GM21619 (cell line): ENCODE results near the gene RIPOR3.
A peak's percentile ranks its signal among the peaks of the same experiment; 100 is the strongest.
"Not testable (repeated sequence)": the region's sequence is repeated elsewhere in the genome, so short reads cannot be mapped to it uniquely, and the experiment has no call there.

Experiments
- ATAC-seq: cut with Tn5 transposase; IDR thresholded peaks from one replicate; pipeline ENCODE4 v1.9.1; 2021; ENCODE audit not compliant: unreplicated experiment

Gene RIPOR3

DNA sequence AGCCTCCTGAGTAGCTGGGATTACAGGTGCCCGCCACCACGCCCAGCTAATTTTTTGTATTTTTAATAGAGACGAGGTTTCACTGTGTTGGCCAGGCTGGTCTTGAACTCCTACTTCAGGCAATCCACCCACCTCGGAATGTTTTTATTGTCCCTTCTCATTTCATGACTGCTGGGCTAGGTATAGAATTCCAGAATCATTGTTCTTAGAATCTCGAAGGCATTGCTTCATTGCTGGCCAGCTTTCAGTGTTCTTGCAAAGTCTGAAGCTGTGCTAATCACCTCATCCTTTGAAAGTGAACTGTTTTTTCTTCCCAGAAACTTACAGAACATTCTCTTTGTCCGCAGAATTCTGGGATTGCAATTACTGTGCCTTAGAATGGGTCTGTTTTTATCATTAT lies 132.2 kb downstream of the RIPOR3 start:
- ATAC-seq = no peak

DNA sequence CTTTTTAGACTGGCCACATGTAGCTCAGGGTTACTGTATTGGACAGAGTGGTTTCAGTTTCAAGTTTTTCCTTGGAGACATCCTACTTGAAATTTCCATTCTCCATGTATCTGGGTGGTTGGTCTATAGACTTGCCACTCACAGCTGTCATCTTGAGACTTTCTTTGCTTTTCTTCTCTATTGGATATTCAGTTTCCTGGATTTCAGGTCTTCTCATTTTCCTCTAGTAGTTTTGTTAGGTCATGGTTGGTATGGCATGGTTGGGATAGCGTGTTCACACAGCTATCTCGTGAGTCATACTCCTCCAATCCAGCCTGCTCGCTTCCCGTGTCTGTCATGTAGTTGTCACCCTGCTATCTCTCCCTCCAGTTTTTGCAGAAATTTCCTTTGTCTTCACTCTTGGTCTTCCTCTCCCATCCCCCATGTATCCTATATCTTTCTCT lies 132.8 kb downstream of the RIPOR3 start:
- no peak for ATAC-seq

DNA sequence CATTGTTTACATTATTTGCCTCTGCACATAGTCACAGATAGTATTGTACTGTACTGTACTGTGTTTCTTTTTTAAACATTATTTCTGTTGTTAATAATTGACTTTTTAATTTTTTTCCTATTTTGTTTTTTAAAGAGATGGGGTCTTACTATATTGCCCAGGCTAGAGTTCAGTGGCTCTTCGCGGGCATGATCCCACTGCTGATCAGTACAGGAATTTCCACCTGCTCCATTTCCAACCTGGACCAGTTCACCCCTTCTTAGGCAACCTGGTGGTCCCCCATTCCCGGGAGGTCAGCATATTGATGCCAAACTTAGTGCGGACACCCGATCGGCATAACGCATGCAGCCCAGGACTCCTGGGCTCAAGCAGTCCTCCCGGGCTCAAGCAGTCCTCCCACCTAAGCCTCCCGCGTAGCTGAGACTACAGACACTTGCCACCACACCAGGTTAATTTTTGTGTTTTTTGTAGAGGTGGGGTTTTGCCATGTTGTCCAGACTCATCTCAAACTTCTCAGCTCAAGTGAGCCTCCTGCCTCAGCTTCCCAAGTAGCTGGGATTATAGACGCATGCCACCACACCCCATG lies 133.7 kb downstream of the RIPOR3 start:
- no peak for ATAC-seq

DNA sequence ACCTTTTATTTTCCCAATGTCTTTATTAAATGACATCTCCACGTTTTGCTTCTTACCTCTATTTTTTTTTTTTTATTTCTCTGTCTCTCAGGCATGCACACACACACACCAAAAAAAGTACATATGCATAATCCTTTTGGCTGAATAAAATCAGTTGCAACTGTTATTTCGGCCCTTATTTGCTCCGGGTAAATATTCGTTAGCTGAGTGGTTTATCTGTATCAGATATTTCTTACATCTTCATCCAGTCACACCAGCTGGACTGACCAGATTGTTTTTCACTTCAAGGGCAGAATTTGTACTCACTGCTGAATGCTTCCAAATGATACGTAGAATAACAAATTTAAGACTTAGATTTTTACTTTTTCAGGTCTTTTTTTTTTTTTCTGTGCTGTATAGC lies 135.7 kb downstream of the RIPOR3 start:
- no peak for ATAC-seq

DNA sequence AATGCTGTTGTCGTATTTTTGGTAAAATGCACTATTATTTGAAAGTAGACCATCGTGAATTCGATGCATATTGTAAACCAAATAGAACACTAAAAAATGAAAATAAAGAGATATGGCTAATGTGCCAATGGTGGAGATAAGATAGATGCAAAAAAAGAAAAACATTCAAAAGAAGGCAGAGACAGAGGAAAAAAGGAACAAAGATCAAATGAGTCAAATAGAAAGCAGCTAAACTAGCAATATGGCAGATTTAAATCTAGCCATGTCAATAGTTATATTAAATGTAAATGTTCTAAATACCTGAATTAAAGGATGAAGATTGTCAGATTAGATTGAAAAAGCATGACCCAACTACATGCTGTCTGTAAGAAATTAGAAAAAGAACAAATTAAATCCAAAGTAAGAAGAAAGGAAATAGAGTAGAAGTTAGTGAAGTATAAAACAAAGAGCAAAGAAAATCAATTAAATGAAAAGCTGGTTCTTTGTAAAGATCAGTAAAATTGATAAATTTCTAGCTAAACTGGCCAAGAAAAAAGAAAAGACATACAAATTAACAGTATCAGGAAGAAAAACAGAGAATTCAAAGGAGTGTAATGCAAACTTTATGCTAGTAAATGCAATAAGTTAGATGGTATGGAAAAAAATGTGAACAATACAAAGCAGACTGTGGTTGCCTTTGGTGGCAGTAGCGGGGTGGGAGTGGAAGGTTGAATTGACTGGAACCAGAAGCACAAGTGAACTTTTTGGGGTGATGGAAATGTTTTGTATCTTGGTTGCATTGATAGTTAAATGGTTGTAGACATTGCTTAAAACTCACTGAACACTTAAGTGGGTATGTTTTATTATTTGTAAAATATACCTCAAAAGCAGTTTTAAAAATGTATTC lies 136.4 kb downstream of the RIPOR3 start:
- no peak for ATAC-seq

DNA sequence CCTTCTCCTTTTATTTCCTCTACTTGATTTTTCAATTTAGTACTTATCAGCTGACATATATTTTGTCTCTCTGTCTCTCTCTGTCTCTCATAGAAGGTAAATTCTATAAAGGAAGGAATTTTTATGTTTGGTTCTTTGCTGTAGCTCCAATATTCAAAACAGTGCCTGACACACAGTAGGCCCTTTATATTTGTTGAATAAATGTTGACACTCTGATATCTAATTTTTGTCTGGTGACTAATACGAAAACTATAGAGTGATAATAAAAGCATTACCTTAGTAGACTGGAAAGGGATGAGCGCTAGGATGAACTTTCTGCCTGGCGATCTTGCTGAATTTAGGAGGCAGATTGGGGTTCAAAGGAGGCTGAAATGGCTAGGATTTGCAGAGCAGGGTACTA lies 138.4 kb downstream of the RIPOR3 start:
- no peak for ATAC-seq

DNA sequence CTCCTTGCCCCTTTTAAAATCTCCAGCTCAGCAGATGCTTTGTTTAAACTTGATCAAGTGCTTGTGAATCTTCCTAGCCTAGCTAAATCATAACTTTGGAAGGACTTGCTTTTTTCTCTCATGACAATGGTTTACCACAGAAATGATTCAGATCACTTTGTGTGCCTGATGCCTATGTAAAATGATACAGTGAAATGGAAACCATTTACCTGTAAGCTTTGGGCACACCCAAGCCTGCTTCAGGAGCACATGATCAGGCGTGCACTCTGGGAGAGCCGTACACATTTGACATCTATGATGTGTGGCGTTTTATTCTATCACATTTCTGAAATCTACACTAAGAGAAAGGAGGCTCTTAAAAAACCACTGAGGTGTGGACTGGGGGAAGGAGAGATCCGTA lies 140.1 kb downstream of the RIPOR3 start:
- ATAC-seq = no peak

DNA sequence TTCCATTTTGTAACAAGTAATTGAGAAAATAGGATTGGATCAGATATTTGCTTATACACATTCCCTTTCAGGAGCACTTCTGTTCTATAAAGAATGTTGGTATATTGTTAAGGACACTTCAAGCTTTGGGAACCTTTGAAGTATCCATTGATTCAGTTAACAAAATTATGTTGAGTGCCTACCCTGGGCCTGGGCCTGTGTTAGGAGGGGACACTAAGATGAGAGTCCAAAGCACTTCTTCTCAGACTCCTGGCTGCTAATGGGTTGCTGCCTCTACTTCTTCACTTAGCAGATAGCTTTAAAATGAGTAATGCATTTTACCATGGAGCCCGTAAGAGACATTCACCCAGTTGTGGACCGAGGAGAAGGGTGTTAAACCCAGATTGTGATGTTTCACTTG lies 140.8 kb downstream of the RIPOR3 start:
- no peak for ATAC-seq

DNA sequence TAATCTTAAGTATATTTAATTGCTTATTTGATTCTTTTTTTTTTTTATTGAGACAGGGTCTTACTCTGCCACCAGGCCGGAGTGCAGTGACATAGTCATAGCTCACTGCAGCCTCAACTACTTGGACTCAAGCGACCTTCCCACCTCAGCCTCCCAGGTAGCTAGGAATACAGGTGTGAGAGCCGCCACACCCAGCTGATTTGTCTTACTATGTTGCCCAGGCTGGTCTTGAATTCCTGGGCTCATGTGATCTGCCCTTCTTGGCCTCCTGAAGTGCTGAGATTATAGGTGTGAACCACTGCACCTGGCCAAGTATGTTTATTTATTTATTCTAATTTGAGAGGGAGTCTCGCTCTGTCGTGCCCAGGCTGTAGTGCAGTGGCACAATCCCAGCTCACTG lies 142.9 kb downstream of the RIPOR3 start:
- ATAC-seq = no peak

DNA sequence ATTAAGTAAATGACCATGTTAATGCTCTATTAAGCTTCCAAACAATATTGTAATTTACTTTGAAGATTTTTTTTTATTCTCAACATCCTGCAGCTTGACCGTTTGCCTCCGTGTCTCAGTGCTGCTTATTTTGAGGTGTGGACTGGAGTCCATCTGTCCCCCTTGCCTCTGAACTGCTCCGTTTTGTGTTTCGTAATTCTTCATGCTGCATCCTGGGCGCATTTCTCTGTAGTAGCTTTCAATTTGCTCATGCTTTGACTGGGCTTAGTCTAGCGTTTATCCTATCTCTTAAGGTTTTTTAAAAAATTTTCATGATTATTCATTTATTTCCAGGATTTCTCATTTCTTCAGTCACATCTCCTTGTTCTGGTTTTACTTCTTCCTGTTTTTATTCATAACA lies 143.4 kb downstream of the RIPOR3 start:
- ATAC-seq = no peak

DNA sequence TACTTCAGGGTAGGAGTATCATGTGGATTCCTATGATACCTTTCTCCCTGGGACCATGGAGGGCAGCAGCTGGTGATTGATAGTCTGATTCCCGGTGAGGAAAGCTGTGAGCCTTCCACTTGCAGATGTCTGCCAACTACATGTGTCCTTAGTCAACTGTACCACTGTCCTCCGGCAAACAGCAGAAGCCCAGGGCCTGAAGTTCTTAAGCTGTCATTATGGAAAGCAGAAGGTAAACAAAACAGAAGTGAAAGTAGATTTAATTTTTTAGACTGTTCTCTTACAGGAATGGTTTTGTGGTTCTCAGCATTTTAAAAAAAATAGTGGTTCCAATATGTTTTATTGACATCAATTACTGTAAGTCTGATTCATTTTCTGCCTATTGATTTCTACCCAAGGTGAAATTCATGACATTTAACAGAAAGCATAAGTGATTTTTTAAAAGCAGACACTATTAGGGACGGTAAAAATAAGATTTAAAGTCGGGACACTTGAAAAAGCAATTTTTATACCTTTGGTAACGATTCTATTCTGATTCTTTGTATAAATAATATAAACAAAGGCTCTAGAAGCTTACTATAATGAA lies 144.5 kb downstream of the RIPOR3 start:
- ATAC-seq = no peak

DNA sequence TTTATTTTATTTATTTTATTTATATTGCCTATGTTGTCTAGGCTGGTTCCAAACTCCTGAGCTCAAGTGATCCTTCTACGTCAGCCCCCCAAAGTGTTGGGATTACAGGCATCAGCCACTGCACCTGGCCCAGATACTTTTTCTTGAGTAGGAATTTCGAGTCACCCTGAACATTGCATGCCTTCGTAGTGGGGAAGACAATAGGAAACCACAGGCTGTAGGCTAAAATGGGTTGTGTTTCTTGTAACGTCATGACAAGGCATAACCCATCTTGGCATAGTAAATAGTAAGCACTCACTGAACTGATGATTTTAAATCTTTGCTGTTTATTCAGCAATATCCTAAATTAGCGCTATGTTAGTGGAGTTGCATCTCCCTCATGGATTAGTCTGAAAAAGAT lies 146.2 kb downstream of the RIPOR3 start:
- no peak for ATAC-seq

DNA sequence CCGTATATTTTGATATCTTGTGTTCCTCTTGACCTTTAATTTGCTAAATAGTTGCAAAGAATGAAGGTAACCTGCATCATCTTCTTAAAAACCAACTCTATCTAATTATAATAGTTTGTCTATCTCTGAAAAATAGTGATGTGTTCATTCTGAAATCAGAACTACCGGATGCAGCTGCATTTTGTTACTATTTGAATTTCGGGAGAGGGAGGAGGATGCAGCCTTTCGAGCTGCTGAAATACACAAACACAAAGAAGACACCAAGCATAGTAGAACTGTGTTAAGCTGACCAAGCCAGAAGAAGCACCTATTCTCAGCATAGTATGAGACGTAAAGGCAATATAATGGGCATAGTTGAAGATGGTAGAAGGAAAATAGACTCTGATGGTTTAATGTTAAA lies 148.0 kb downstream of the RIPOR3 start:
- no peak for ATAC-seq

DNA sequence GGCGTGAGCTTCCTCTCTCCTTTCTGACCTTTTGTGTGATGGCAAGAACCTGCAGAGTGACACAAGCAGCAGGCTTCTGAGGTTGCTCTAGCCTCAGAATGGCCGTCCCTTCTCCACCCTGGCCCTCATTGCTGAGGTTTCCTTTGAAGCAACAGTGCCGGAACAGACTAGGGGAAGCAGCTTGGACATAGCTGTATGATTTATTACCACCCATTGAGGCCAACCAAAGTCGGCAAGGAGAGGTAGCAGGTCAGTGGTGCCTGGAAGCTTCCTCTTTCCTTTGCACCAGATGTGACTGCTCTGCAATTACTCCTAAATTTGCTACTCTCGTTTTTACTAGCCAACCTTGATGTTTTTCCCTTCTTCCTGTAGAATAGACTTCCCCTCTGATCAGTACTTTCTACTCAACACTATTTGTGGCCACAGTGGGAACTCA lies 149.7 kb downstream of the RIPOR3 start:
- ATAC-seq = peak; percentile 49

DNA sequence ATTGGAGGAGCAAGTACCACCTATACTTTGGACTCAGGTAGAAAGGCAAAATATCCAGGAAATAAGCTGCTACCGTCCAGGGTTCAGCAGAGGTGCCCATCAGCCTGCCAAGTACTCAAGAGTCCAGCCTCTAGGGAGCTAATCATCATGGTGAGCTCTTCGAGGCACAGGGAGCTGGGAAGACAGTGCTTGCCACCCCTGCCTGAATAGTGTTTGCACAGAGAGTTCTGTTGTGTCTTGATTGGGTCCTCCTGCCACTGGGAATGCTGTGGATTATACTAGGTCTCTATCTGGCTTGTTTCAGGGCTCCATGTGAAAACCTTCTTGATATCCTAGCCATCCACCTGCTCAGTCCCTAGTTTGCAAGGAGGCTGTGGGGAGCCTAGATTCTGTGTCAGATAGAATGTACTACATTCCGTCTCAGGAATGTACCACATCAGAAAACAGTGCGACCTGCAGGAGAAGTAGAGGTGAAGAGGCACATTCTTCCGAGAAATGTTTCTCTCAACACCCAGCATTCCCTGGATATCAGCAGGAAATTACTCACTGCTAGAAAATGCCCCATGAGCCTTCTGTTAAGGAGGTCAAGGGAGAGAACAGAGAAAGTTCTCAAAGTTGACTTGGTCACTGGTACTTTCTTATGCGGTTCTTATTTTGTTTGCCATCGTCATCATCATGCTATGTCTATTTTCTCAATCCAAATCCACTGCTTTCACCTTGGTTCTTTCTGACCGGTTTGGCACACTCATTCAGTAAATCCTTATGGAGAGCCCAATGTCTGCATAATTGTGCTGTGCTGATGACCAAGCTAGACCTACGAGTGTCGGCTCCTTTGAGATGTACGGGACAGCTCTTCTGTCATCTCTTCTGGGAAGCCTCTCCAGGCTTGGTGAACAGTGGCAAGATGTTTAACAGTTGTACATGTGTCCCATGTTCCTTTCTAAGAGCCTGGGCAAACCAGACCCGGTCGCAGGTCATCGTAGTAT lies 150.4 kb downstream of the RIPOR3 start:
- peak; percentile 19 for ATAC-seq

DNA sequence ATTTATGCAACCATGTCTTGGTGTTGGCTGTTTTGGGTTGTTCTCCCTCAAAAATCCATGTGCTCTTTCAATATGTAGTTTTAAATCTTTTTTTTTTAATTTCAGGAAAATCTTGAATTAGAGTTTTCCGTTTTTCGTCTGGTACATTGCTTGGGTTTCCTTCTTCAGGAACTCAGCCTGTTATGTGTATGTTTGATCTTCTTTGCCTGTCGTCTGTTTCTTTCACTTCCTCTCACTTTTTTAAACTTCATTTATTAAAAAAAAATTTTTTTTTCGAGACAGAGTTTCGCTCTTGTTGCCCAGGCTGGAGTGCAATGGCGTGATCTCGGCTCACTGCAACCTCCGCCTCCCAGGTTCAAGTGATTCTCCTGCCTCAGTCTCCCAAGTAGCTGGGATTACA lies 151.5 kb downstream of the RIPOR3 start:
- not testable (repeated sequence) for ATAC-seq

DNA sequence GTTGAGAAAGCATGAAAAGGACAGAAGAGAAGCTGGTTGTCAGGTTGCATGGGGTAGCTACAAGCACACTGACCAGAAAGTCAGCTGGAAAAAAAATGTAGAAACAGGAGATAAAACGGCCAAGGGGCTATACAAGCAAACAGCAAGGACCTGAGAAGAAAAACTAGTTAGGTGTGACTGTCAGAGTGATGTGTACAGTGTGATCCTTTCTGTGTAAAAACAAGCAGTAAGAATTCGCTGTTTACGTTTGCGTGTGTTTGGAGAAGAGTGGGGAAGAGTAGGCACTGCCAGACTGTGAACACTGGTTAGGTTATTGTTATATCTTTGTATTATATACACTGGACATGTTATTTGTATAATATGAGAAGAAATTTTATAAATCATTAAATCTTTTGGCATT lies 153.1 kb downstream of the RIPOR3 start:
- ATAC-seq = no peak

DNA sequence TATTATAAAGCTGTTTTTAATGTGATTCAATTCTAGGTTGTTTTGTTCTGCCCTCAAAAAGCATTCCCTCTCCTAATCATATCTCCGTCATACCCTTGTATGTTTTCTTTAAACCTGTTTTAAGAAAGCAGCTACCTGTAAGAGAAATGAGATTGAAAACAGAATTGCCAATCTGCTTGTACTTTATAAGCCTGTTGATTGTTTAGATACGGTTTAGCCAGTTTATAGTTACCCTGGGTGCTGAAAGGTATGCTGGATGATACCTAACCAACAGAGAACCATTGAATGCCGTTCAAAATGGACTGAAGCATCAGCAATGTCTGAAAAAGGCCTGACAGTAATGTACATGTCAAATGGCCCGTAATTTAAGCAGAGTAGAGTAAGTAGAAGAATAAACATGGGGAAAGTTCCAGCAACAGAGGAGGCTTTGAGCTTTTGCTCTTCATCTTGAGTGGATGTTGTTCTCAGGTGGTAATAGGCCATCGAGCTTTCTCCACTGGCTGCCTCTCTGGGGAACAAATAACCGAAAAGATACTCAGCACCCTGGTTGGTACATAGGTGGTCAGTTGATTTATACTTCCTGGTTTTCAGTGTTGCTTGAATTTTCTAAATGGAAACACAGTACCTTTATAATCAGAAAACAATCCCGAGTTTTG lies 153.7 kb downstream of the RIPOR3 start:
- no peak for ATAC-seq

DNA sequence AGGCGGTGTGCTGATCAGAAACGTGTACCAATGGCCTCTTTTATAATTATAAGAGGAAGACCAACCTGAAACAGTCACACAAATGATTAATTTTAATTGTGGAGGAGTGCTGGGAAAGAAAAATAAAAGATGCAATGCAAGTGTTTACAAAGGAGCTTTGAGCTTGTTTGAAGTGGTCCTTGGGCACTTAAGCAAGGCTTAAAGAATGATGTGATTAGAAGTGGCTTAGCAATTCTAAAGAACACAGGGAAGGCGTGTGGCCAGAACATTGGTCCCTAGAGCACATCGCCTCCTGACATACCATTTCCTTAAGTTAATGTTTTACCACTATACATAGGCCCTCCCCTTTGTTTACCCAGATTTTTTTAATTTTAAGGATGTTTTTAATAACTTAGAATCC lies 155.0 kb downstream of the RIPOR3 start:
- ATAC-seq = no peak
